Measurements from ENCODE around the gene ADD1.

Gene ADD1

GRCh38 chr4:2831611-2832308 is 11.9 kb upstream of the ADD1 start:
- no peak for TF ChIP-seq CTCF (conservative IDR thresholded peaks at IDR 0.05; ENCODE audit: low read depth)
- H3K27ac ChIP-seq: peak overlapping the region; percentile 6
- DNase-seq (ENCODE audit: low spot score): no peak
- POLR2A ChIA-PET (ENCODE audit: low non-redundant PET): no interaction called here
- CTCF ChIA-PET: interaction anchor here (0.7 kb wide), 1 partner anchor 21 kb away, joined by 4 read pairs; no protein-coding TSS in a partner anchor

DNA sequence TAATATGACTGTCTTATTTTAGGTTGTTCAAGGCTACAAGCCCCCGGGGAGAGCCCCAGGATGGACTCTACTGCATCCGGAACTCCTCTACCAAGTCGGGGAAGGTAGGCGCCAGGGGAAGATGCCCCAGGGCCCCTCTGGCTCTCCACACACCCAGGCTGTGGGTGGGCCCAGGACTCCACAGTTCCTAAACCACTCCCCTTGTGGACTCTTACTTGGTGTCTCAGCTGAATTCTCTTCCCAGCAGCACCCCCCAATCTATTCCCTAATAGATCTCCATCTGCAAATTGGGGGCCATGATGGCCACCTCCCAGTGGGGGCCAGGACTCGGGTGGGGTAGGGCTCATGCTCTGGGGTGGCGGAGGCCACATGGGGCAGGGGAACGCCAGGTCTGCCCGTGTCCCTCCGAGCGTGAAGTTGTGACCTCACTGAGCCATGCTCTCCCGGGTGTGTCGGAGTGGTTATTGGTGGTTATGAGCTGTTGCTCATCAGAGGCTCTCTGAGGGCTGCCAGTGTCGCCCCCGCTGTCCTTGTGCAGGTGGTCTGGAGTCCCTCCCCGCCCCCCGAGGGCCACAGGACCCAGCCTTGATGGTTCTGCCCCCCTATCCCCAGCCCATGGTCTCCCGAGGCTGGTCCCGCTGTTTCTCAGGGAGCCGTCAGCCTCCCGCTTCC is 11.2 kb upstream of the ADD1 start:
- POLR2A ChIA-PET (ENCODE audit: low non-redundant PET): no interaction called here
- no peak for TF ChIP-seq CTCF (conservative IDR thresholded peaks at IDR 0.05; ENCODE audit: low read depth)
- CTCF ChIA-PET: no interaction called here
- DNase-seq (ENCODE audit: low spot score): no peak
- H3K27ac ChIP-seq: peak overlapping the region; percentile 3

DNA sequence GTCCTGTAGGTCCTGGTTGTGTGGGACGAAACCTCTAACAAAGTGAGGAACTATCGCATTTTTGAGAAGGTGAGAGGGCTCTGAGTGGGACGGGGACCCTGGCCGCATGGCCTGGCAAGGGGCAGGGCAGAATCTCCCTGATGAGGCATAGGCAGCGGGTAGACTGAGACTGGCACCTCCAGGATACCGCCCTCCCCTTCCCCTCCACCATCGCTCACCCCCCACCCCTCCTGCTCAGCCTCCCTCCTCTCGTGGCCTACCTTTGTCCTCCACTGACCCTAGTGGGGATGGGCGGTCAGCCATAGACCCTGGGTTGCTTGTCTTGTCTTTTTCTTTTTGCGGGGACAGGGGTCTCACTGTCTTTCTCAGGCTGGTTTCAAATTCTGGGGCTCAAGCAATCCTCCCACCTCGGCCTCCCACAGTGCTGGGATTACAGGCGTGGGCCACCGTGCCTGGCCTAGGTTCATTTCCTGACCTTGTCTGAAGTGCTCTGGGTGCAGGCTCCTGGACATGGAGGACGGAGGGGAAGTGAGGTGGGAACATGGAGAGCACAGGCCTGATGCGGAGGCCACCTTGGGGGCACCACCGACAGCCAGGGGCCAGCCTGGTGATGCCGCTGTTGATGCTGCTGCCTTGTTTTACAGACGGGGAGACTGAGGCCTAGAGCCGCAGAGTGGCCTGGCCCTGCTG is 10.5 kb upstream of the ADD1 start:
- ChIA-PET POLR2A (ENCODE audit: low non-redundant PET) (no interaction called here), CTCF (no interaction called here)
- TF ChIP-seq CTCF (conservative IDR thresholded peaks at IDR 0.05; ENCODE audit: low read depth): no peak
- H3K27ac ChIP-seq: 0 out of 2 replicates have a peak overlapping the region, but pooled peaks have one; percentile 54
- DNase-seq (ENCODE audit: low spot score): no peak

- CTCF ChIA-PET: interaction anchor here (0.6 kb wide), 1 partner anchor 1008 kb away, joined by 3 read pairs; no protein-coding TSS in a partner anchor
- POLR2A ChIA-PET (ENCODE audit: low non-redundant PET): no interaction called here
- DNase-seq (ENCODE audit: low spot score): no peak
These were observed 10.0 kb upstream of the ADD1 start for GRCh38 chr4:2833671-2834000.

DNA sequence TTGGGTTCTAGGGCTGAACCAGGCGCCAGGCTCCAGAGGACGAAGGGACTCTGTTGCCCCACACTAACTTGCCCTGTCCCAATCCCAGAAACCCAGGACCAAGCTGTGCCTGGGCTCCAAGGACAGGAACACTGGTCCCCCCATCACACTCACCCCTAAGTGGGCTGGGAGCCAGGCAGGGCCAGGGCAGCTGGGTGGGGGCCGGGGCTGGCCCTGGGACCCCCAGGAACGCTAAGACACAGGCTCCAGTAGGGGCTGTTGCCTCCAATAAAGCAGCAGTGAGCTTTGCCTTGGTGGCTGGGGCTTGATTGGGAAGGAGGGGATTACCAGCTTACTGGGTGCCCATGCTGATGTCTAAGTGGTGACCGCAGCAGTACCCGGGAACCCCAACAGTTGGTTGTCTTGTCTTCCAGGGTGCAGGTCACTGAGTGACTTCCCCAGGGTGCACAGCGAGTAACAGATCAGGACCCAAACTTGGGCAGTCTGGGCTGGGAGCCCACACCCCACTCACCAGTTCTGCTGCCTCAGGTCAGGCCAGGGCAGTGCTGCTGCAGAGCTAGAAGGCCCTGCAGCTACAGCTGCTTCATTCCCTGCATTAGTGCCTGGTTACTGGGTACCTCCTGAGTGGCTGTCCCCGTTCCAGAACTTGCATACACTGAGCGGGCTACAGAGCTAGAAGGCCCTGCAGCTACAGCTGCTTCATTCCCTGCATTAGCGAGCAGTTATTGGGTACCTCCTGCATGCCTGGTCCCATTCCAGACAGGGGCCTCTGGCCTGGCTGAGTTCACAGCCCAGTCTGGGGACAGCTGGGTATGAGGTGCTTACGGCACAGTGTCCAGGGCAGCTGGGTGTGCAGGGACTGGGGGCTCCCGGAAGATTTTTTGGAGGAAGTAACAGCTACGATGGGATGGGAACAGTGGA is 9.4 kb upstream of the ADD1 start:
- TF ChIP-seq CTCF (conservative IDR thresholded peaks at IDR 0.05; ENCODE audit: low read depth): no peak
- CTCF ChIA-PET: interaction anchor here (0.6 kb wide), 1 partner anchor 1008 kb away, joined by 3 read pairs; no protein-coding TSS in a partner anchor
- peak overlapping the region; percentile 54 for H3K27ac ChIP-seq
- POLR2A ChIA-PET (ENCODE audit: low non-redundant PET): no interaction called here
- DNase-seq (ENCODE audit: low spot score): no peak

More at GRCh38 chr4:2833671-2834000, 10.0 kb upstream of the ADD1 start:
- H3K27ac ChIP-seq: peak overlapping the region; percentile 54; the same call in 1 of the 2 replicates
- TF ChIP-seq CTCF (conservative IDR thresholded peaks at IDR 0.05; ENCODE audit: low read depth): no peak

GRCh38 chr4:2835978-2836377 is 7.7 kb upstream of the ADD1 start:
- CTCF ChIA-PET: no interaction called here
- 0 out of 2 replicates have a peak overlapping the region, but pooled peaks have one; percentile 54 for H3K27ac ChIP-seq

More at GRCh38 chr4:2835978-2836377, 7.7 kb upstream of the ADD1 start:
- POLR2A ChIA-PET (ENCODE audit: low non-redundant PET): no interaction called here
- no peak for DNase-seq (ENCODE audit: low spot score)
- no peak for TF ChIP-seq CTCF (conservative IDR thresholded peaks at IDR 0.05; ENCODE audit: low read depth)

Data from RWPE1 (cell line).